GM12874 (cell line): ENCODE data around the gene HLA-E.

Source experiments
- TF ChIP-seq, protein P1 (sequence below): IDR thresholded peaks from 2 replicates; pipeline ENCODE4 v1.5.1; 2011; ENCODE audit warnings: low read depth, mild to moderate bottlenecking, control low read depth, low read length, moderate library complexity; ENCODE audit not compliant: insufficient read depth

Gene HLA-E

DNA sequence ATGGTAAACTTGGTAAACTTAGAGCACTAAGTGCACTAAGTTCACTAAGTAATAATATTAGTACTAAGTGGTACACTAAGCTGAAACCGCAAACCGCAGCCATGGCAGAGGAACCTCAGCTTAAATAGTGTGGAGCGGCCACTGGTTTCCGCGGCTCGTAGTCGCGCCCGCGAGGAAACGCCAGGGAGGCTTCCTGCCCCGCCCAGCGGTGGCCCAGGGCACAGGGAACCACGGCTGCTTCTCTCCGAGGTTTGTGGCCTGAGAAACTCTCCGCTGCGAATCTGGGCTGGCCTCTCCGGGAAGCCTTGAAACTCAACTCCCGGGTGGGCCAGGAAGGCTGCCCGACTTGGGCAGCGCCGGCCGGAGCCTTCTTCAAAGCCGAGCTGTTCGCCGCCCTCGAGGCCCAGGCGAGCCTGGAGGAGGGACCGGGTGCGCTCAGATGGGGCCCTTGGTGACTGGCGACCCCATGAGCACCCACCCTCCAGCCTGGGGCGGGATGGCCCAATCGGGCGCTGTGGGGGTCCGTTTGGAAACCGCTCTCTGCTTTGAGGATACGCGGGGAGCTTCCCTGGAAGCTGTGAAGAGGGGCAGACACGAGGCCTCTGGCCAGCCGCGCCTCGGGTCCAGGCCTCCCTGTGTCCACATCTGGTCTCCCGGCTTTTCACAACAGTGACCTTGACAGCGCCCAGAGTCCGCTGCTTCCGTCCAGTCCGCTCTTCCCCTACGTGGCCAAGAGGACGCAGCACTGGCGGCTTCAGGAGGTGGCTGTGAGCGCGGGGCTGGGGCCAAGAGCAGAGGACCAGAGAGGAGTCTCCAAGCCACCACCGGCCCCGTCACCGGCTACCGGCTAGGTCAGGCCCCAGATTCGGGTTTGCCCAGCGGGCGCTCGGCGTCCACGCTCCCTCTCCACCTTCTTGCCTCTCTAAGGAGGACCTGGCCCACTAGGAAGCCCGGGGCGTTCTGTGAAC, 25.4 kb upstream of the HLA-E start:
- TF ChIP-seq, protein P1, sequence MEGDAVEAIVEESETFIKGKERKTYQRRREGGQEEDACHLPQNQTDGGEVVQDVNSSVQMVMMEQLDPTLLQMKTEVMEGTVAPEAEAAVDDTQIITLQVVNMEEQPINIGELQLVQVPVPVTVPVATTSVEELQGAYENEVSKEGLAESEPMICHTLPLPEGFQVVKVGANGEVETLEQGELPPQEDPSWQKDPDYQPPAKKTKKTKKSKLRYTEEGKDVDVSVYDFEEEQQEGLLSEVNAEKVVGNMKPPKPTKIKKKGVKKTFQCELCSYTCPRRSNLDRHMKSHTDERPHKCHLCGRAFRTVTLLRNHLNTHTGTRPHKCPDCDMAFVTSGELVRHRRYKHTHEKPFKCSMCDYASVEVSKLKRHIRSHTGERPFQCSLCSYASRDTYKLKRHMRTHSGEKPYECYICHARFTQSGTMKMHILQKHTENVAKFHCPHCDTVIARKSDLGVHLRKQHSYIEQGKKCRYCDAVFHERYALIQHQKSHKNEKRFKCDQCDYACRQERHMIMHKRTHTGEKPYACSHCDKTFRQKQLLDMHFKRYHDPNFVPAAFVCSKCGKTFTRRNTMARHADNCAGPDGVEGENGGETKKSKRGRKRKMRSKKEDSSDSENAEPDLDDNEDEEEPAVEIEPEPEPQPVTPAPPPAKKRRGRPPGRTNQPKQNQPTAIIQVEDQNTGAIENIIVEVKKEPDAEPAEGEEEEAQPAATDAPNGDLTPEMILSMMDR: no peak

DNA sequence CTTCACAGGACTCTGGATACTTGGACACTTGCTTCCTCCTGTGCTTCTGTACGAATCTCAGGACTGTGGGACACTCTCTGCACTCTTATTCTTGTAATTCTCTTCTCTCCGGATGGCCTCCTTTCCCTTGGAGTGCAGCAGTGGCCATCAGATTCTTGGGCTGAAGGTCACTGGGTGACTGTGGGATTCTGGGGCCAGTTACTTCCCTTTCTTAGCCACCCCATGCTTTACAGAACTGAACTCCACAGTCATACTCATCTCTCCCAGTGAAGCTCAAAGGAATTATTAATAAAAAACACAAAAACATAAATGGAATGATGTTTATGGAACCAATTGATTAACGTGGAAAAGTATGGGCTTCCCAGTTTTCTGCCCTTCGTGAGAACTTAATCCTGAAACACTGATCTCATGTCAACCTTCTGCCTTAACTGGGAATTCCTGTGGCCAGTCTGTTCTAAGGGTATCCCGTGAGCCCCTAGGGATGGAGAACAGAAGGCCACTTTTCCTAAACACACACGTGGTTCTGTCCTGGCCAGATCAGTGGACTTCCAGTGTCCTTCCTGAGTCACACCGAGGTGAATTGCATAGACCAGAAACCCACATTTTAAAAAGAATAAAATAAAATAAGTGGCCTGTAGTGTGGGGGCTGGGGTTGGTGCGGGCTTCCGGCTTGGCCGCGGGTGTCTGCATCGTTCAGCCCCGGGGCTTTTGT, 23.6 kb upstream of the HLA-E start:
- TF ChIP-seq, protein P1: no peak

DNA sequence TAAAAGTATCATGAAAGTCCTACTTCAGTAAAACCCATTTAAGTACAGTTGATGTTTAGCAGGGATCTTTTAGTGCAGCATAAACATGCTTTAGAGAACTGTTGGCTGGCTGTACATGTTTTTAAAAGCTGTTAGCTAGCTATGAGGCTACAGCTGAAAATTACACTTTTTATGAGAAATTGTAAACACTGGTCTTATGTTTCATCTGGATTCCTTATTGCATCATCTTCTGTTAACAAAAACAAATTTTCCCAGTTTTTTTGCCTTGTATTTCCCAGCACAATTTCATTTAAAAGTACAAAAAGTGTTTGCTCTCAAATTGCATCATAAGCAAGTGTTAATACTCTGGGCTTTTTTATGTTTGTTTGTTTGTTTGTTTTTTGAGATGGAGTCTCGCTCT, 18.3 kb upstream of the HLA-E start:
- TF ChIP-seq, protein P1: no peak

DNA sequence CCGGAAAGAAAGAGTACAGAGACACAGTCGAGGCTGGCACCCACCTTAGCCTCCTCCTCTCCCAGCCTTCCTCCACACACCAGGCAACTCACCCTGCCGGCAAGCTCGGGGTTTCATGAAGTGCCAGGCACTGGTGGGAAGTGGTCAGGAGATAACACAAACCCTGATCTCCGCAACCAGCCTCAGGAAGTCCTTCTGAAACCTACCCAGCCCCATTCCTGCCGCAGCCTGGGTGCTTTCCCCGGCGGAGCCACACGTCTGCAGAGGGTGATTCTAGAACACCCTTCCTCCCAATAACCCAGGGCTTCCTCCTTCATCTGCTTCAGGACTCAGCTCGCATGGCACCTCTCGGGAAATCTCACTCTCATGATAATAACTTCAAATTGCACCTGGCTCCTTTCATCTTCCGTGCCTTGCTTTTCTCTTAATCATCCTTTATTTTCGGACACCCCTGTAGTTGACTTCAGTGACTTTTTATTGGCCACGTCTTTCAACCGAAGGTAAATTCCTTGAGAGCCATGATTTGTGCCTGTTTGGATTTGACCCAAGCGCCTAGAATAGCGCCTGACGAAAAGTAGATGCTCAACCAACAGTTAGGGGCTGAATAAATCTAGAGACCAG, 8.7 kb upstream of the HLA-E start:
- TF ChIP-seq, protein P1: no peak

DNA sequence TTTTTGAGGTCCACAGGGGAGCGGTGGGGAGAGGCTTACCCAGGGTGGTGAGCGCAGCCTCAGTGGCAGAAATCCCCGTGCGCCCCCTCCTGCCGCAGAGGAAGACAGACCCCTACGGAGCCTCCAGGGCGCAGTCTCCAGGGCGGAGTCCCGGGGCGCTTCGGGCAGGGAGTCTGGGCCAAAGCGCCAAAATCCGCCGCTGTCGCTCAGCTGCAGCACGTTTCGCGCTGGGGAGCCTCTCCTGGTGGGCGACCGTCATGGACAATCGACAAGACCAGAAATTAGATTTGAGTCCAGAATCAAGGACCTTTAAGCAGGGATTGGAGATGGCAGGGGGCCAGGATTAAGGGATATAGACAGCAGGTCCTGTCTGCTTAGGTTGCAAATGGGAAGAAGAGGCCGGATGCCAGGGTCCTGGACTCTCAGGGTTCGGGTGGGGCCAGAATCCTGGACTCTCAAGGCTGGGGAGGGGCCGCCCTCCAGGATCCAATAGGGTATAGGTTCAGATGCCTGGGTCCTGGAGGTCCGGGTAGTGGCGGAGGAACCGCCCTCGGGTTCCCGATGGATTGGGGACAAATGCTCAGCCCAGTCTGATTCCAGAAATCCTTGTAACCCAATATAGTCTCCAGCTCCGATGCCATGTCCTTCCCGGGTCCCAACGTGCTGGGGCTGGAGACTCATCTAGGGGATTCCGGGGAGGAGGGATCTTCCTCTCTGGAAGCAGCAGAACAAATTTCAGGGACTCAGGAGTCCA, 7.9 kb upstream of the HLA-E start:
- TF ChIP-seq, protein P1: no peak

DNA sequence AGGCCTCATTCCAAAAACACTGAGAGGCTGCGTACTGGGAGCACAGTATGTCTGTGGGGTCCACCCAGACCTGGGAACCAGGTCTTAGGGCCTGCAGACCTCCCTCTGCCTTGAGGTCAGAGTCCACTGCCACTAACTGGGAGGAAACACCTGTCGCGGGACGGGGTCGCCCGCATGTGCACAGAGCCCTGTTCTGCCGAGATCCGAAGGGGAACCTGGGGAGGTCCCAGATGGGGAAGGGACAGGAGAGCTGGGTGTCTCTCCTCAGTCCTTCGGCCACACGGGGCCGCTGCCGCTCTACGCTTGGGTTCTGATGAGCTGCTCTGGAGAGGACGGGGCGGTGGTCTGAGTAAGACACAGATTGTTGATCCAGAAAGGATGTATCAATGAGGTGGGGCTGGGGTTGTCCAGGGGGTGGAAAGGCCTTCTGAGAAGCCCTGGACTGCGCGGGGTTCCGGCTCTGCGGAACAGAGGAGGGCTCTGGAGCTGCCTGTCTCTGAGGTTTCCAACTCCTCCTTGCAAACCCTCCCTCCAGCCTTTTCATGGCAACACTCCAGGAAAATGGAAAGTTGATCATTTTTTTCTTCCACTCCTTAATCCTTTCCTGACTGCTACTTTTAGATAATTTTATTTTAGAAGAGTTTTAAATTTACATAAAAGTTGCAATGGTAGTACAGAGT, 7.2 kb upstream of the HLA-E start:
- TF ChIP-seq, protein P1: peak; percentile 94
